MM.1S (cell line): ENCODE results near the gene CBX2.

Experiments used
- DNase-seq: peaks from one replicate; pipeline ENCODE4 v3.0.0-alpha.2; 2015
- H2AFZ ChIP-seq: fragments of 300-600 bp; sonication (generic); 2 replicates; pipeline ENCODE4 v1.6.0; 2016; ENCODE audit warnings: antibody characterized with exemption, low read length
- H3F3A ChIP-seq: fragments of 300-600 bp; sonication (generic); 2 replicates; pipeline ENCODE4 v1.6.1; 2016; ENCODE audit warnings: mild to moderate bottlenecking, antibody characterized with exemption, low read length, moderate library complexity, mixed read lengths; ENCODE audit not compliant: insufficient read depth
- H3K27ac ChIP-seq: fragments of 300-600 bp; sonication (generic); 2 replicates; pipeline ENCODE4 v1.5.1; 2016; ENCODE audit warnings: mild to moderate bottlenecking, low read length
- H3K27me3 ChIP-seq: fragments of 300-600 bp; sonication (generic); replicated peaks from 2 replicates; pipeline ENCODE4 v1.6.0; 2016; ENCODE audit warnings: low read length; ENCODE audit not compliant: insufficient read depth
- H3K36me3 ChIP-seq: fragments of 300-600 bp; sonication (generic); replicated peaks from 2 replicates; pipeline ENCODE4 v1.6.1; 2016; ENCODE audit warnings: mild to moderate bottlenecking, low read length, mixed read lengths; ENCODE audit not compliant: insufficient read depth
- H3K4me1 ChIP-seq: fragments of 300-600 bp; sonication (generic); 2 replicates; pipeline ENCODE4 v1.6.1; 2016; ENCODE audit warnings: low read length, mixed read lengths
- H3K4me2 ChIP-seq: fragments of 300-600 bp; sonication (generic); 2 replicates; pipeline ENCODE4 v1.6.0; 2016; ENCODE audit warnings: low read depth, low read length
- H3K4me3 ChIP-seq: fragments of 300-600 bp; sonication (generic); 2 replicates; pipeline ENCODE4 v1.5.1; 2016; ENCODE audit warnings: low read length, mixed read lengths
- H3K79me2 ChIP-seq: fragments of 300-600 bp; sonication (generic); 2 replicates; pipeline ENCODE4 v1.6.1; 2016; ENCODE audit warnings: mixed run types, low read length, mixed read lengths
- H3K9ac ChIP-seq: fragments of 300-600 bp; sonication (generic); 2 replicates; pipeline ENCODE4 v1.6.1; 2016; ENCODE audit warnings: low read length, mixed read lengths
- H3K9me2 ChIP-seq: fragments of 300-600 bp; sonication (generic); replicated peaks from 2 replicates; pipeline ENCODE4 v1.6.1; 2016; ENCODE audit warnings: mild to moderate bottlenecking, low read length, mixed read lengths; ENCODE audit not compliant: insufficient read depth
- H3K9me3 ChIP-seq: fragments of 300-600 bp; sonication (generic); replicated peaks from 2 replicates; pipeline ENCODE4 v1.6.1; 2016; ENCODE audit warnings: mild to moderate bottlenecking, low read length, mixed read lengths; ENCODE audit not compliant: insufficient read depth
- H4K20me1 ChIP-seq: fragments of 300-600 bp; sonication (generic); 2 replicates; pipeline ENCODE4 v1.6.1; 2016; ENCODE audit warnings: mild to moderate bottlenecking, low read length, moderate library complexity, mixed read lengths; ENCODE audit not compliant: insufficient read depth
- EZH2 ChIP-seq: fragments of 300-600 bp; sonication (generic); optimal IDR thresholded peaks from 2 replicates; pipeline ENCODE3; 2017; ENCODE audit warnings: low read depth, mild to moderate bottlenecking, antibody characterized with exemption, low read length, mixed read lengths
- EZH2phosphoT487 ChIP-seq: fragments of 300-600 bp; sonication (generic); IDR thresholded peaks from 2 replicates; pipeline ENCODE4 v1.6.1; 2018; ENCODE audit warnings: antibody characterized with exemption, low read length
- TF ChIP-seq, protein P1 (sequence below): fragments of 300-600 bp; sonication (generic); IDR thresholded peaks from 2 replicates; pipeline ENCODE4 v1.5.1; 2016; ENCODE audit warnings: antibody characterized with exemption, low read length, mixed read lengths

The CBX2 gene

DNA sequence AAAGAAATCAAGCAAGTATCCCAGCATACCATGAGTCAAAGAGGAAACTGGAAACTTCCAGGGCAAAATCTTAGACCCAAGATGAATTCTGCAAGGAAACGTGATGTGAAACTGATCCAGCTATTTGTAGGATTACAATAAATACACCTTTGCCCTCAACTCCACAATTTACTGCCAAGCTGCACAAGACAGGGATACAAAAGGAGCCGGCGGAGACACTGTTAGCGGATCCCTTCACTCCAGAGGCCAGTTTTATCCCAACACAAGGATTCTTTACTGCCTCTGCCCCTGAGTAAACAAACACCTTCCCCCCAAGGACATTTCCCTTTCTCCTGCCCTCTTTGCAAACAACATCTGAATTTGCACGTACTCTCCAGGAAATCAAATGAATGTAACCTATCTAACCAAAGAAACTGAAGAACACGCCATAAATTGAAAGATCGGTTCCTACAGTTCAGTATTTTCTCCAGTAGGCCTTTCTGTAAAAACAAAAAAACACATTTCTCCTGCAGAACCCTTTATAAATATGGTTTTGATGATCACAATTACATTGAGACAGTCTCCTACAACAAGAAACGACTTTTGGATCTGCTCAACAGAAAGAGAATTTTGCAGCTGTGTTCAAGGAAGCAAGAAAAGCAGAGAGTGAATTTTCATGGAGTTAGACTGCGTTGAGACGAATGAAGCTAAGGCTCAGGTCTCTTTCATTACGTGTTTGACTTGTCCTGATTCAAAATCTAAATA lies 1.4 kb upstream of the CBX2 start:
- Histone ChIP-seq H3K9ac (no peak overlapping the region), H3K27ac (no peak overlapping the region), H3K27me3 (peaks cover 93% of the 10 kb centered on the region), H3K4me3 (no peak overlapping the region), H2AFZ (no peak overlapping the region), H3F3A (no peaks in the 10 kb centered on the region), H3K4me2 (no peak overlapping the region), H3K4me1 (0 out of 2 replicates have a peak, but pooled peaks cover 6% of the 10 kb centered on the region), H3K9me2 (no peaks in the 10 kb centered on the region), H3K79me2 (no peaks in the 10 kb centered on the region), H3K9me3 (no peaks in the 10 kb centered on the region), H4K20me1 (no peaks in the 10 kb centered on the region), H3K36me3 (no peaks in the 10 kb centered on the region)
- TF ChIP-seq EZH2phosphoT487 (0 out of 2 replicates have a peak, but pooled peaks have one; percentile 60), EZH2 (no peak)
- DNase-seq = no peak

DNA sequence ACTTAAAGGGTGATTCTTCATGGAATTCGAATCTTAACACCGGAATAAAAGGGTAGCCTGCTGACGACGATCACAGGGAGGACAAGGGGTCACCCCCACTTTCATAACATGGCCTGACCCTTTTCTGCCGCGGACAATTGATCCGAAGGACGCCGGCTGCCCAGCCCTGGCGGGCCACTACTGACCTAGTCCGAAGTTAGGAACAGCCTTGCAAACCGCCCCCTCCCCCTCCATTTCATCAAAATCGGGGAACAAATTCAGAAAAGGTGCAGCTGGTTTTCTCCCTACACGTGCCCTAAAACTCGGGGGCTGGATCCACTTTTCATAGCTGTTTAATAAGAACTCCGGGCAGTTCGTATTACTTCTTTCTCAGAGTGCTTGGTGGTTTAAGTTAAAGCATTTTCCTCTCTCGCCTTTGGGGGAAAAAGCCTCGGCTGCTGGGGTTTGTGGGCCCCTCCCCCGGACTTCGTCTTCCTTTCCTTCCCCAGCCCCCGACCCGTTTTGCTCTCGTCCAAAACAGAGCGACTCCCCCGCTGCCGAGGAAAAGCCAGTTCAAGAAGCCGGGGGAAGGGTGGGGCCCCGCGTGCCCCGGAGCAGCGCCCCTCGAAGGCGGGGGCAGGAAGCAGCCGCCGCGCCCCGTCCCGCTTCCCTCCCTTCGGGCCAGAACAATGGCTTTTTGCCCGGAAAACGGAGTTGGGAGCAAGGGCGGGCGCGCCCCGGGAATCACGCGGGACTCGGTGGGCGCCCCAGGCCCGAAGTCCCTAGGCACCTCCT lies 641 bp upstream of the CBX2 start:
- H3F3A ChIP-seq = no peaks in the 10 kb centered on the region
- no peaks in the 10 kb centered on the region for H3K9me2 ChIP-seq
- H3K79me2 ChIP-seq = no peaks in the 10 kb centered on the region
- H3K27ac ChIP-seq = no peak overlapping the region
- H4K20me1 ChIP-seq = no peaks in the 10 kb centered on the region
- H3K9ac ChIP-seq = no peak overlapping the region
- 0 out of 2 replicates have a peak, but pooled peaks cover 6% of the 10 kb centered on the region for H3K4me1 ChIP-seq
- no peak for TF ChIP-seq EZH2phosphoT487
- TF ChIP-seq, protein P1, sequence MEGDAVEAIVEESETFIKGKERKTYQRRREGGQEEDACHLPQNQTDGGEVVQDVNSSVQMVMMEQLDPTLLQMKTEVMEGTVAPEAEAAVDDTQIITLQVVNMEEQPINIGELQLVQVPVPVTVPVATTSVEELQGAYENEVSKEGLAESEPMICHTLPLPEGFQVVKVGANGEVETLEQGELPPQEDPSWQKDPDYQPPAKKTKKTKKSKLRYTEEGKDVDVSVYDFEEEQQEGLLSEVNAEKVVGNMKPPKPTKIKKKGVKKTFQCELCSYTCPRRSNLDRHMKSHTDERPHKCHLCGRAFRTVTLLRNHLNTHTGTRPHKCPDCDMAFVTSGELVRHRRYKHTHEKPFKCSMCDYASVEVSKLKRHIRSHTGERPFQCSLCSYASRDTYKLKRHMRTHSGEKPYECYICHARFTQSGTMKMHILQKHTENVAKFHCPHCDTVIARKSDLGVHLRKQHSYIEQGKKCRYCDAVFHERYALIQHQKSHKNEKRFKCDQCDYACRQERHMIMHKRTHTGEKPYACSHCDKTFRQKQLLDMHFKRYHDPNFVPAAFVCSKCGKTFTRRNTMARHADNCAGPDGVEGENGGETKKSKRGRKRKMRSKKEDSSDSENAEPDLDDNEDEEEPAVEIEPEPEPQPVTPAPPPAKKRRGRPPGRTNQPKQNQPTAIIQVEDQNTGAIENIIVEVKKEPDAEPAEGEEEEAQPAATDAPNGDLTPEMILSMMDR = peak; percentile 15; the same call in 1 of the 2 replicates
- no peaks in the 10 kb centered on the region for H3K36me3 ChIP-seq
- H3K4me3 ChIP-seq = peak overlapping the region; percentile 50; the same call in 1 of the 2 replicates
- peaks cover 93% of the 10 kb centered on the region for H3K27me3 ChIP-seq
- DNase-seq = no peak
- peak overlapping the region; percentile 73; the same call in 1 of the 2 replicates for H3K4me2 ChIP-seq
- H3K9me3 ChIP-seq = no peaks in the 10 kb centered on the region
- peak overlapping the region; percentile 69 for H2AFZ ChIP-seq

DNA sequence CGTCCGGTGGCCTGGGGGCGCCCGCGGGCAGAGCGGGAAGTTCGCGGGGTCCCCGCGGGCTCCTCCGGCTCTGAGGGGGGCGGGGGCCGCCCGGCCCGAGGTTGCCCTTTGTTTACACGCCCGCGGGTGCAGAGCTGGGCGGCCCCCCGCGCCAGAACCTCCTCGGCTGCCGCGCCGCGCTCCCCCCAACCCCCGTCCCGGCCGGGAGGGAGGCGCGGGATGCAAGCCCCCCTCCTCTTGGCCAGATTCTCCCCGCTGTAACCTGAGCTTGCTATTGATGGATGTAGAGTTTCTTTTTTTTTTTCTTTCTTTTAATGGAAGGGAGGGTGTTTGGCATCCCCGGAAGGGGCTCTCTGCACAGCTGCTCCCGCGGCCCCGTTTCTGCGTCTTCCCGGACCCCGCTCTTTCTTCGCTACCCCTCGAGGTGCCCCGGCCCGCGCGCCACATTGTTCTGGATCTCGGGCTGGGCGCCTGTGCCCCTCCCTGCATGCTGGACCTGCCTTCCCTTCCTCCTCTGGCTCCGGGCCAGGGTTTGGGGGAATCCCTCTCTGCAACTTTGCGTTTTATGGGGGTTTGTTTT lies 646 bp downstream of the CBX2 start:
- Histone ChIP-seq H3K27me3 (peaks cover 93% of the 10 kb centered on the region), H4K20me1 (no peaks in the 10 kb centered on the region), H3K4me3 (no peak overlapping the region; the same call in 1 of the 2 replicates), H3F3A (no peaks in the 10 kb centered on the region), H3K4me2 (peak overlapping the region; percentile 58), H2AFZ (no peak overlapping the region; the same call in 1 of the 2 replicates), H3K79me2 (no peaks in the 10 kb centered on the region), H3K36me3 (no peaks in the 10 kb centered on the region), H3K4me1 (0 out of 2 replicates have a peak, but pooled peaks cover 6% of the 10 kb centered on the region), H3K9me2 (no peaks in the 10 kb centered on the region), H3K9ac (no peak overlapping the region), H3K9me3 (no peaks in the 10 kb centered on the region), H3K27ac (no peak overlapping the region)
- DNase-seq = no peak
- TF ChIP-seq EZH2phosphoT487 (no peak), EZH2 (no peak)
- TF ChIP-seq, protein P1 = no peak
